ENCODE results near the gene ERCC6. TPM values are rescaled to one million over a fixed set of nuclear protein-coding genes. Genes with fewer than 3 reads are reported as not detected.

ERCC6 gene
- total RNA-seq, 1 experiment from 2014 or later, result 18.2 TPM

DNA sequence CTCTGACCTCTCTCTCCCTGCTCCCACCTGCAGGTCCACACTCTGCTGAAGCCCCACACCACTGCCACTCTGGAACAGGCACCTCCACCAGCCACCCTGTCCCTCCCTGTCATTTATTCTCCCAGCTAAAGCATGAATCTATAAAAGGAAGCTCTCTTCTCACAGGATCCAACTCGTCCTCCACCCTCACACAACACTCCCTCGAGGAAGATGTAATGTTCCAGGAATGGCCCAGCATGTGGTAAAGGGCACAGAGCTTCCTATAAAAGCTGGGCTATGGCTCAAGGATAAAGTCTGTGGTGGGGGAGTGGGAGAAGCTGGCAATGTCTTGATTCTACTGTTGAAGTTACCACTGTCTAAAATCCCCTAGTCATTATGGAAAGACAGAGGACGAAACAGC lies 67.4 kb downstream of the ERCC6 start:
- Mint-ChIP-seq H3K4me3 (no peak overlapping the region), H3K9me3 (peaks cover 0 to under 1% of the 10 kb centered on the region in 2 experiments; a peak in 3 of 5 replicates), H3K4me1 (peaks cover under 1 to 2% of the 10 kb centered on the region in 2 experiments; a peak in 3 of 4 replicates), H3K27me3 (ENCODE audit: low read depth) (no peaks in the 10 kb centered on the region), H3K36me3 (ENCODE audit: insufficient read depth in 1 of 3, low read depth in 3 of 3) (peaks cover under 1 to 28% (median 7%) of the 10 kb centered on the region in 3 experiments), H3K27ac (no peak overlapping the region)
- no peaks in the 10 kb centered on the region for H3K9me3 ChIP-seq (ENCODE audit: control insufficient read depth, low read depth, low read length)
- H4K8ac ChIP-seq (replicated peaks; ENCODE audit: insufficient read length, low read depth, low read length), result no peak overlapping the region
- peaks cover 1% of the 10 kb centered on the region for H4K20me1 ChIP-seq (ENCODE audit: control insufficient read depth, insufficient read depth, insufficient read length)
- no peak overlapping the region for H2BK120ac ChIP-seq (ENCODE audit: low read depth, low read length, poor library complexity, severe bottlenecking)
- H3K23ac ChIP-seq (ENCODE audit: insufficient read length, low read depth, low read length), result no peak overlapping the region
- no peak overlapping the region for H3K56ac ChIP-seq (ENCODE audit: insufficient read length, low read depth, low read length)
- H2BK12ac ChIP-seq (ENCODE audit: insufficient read length, low read depth, low read length), result no peak overlapping the region
- no peak overlapping the region for H2AK5ac ChIP-seq (ENCODE audit: insufficient read length, low read length)
- TF ChIP-seq, protein P1, sequence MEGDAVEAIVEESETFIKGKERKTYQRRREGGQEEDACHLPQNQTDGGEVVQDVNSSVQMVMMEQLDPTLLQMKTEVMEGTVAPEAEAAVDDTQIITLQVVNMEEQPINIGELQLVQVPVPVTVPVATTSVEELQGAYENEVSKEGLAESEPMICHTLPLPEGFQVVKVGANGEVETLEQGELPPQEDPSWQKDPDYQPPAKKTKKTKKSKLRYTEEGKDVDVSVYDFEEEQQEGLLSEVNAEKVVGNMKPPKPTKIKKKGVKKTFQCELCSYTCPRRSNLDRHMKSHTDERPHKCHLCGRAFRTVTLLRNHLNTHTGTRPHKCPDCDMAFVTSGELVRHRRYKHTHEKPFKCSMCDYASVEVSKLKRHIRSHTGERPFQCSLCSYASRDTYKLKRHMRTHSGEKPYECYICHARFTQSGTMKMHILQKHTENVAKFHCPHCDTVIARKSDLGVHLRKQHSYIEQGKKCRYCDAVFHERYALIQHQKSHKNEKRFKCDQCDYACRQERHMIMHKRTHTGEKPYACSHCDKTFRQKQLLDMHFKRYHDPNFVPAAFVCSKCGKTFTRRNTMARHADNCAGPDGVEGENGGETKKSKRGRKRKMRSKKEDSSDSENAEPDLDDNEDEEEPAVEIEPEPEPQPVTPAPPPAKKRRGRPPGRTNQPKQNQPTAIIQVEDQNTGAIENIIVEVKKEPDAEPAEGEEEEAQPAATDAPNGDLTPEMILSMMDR (conservative IDR thresholded peaks at IDR 0.05), result no peak
- no peaks in the 10 kb centered on the region for H3K27me3 ChIP-seq (ENCODE audit: insufficient read depth, low read length)
- H2AFZ ChIP-seq (ENCODE audit: low read length), result no peak overlapping the region
- no peak overlapping the region for H3K27ac ChIP-seq (ENCODE audit: insufficient read length, low read depth, low read length)
- no peaks in the 10 kb centered on the region for H3K4me1 ChIP-seq (ENCODE audit: insufficient read depth, low read length)
- H4K91ac ChIP-seq (ENCODE audit: insufficient read length, low read depth, low read length), result no peak overlapping the region
- no peak overlapping the region for H2BK5ac ChIP-seq (ENCODE audit: insufficient read length, low read length)
- H3K79me1 ChIP-seq (ENCODE audit: insufficient read depth, low read depth, low read length, poor library complexity, severe bottlenecking), result no peaks in the 10 kb centered on the region
- H3K4me2 ChIP-seq (ENCODE audit: insufficient read depth, insufficient read length, low read length), result no peak overlapping the region
- no peak overlapping the region for H4K5ac ChIP-seq (ENCODE audit: insufficient read length, low read depth, low read length)
- no peak overlapping the region for H3K18ac ChIP-seq (ENCODE audit: insufficient read length, low read depth, low read length)
- H3K14ac ChIP-seq (ENCODE audit: insufficient read depth, low read length), result no peak overlapping the region
- no peak for DNase-seq
- no peaks in the 10 kb centered on the region for H3K23me2 ChIP-seq (ENCODE audit: insufficient read length, low read depth, low read length, poor library complexity, severe bottlenecking)
- H3K4ac ChIP-seq (ENCODE audit: low read depth, low read length), result no peak overlapping the region
- WGBS (ENCODE audit: extremely low coverage, insufficient read length, low lambda C conversion rate), result no CpG with 5 or more reads among the region's 3 CpGs
- no peak overlapping the region for H2BK15ac ChIP-seq (ENCODE audit: low read depth, low read length)
- H3K9ac ChIP-seq (ENCODE audit: extremely low read depth, insufficient read length, low read length), result no peak overlapping the region
- no peak overlapping the region for H2BK20ac ChIP-seq (ENCODE audit: low read depth, low read length, poor library complexity, severe bottlenecking)
- H3T11ph ChIP-seq (ENCODE audit: low read length), result no peak overlapping the region
- H3K79me2 ChIP-seq (ENCODE audit: insufficient read depth, low read length), result no peaks in the 10 kb centered on the region
